ENCODE data around the gene PAX5.

Gene PAX5

GRCh38 chr9:36985769-36986467, 48.1 kb downstream of the PAX5 start:
- no peak for DNase-seq

GRCh38 chr9:36985061-36985768, 48.9 kb downstream of the PAX5 start:
- no peak for DNase-seq

GRCh38 chr9:36980148-36980974, 53.7 kb downstream of the PAX5 start:
- no peak for DNase-seq

- DNase-seq, result no peak
These were observed 57.6 kb downstream of the PAX5 start for GRCh38 chr9:36976371-36977030.

GRCh38 chr9:36974731-36975130, 59.3 kb downstream of the PAX5 start:
- no peak for DNase-seq

GRCh38 chr9:36971935-36972488, 62.1 kb downstream of the PAX5 start:
- no peak for DNase-seq

- no peak for DNase-seq
These were observed 63.8 kb downstream of the PAX5 start for GRCh38 chr9:36970007-36970888.

- DNase-seq, result no peak
These were observed 64.8 kb downstream of the PAX5 start for GRCh38 chr9:36969216-36969771.

GRCh38 chr9:36968574-36969215, 65.4 kb downstream of the PAX5 start:
- no peak for DNase-seq

GRCh38 chr9:36967997-36968396, 66.1 kb downstream of the PAX5 start:
- DNase-seq, result no peak

- DNase-seq, result no peak
These were observed 67.5 kb downstream of the PAX5 start for GRCh38 chr9:36966371-36967097.

GRCh38 chr9:36964791-36965190, 69.3 kb downstream of the PAX5 start:
- no peak for DNase-seq

GRCh38 chr9:36963346-36963745, 70.7 kb downstream of the PAX5 start:
- DNase-seq, result no peak

- DNase-seq, result no peak
These were observed 71.4 kb downstream of the PAX5 start for GRCh38 chr9:36962691-36963090.

GRCh38 chr9:36961561-36962325, 72.3 kb downstream of the PAX5 start:
- no peak for DNase-seq

GRCh38 chr9:36961051-36961450, 73.0 kb downstream of the PAX5 start:
- no peak for DNase-seq

- no peak for DNase-seq
These were observed 73.5 kb downstream of the PAX5 start for GRCh38 chr9:36960575-36960955.

- no peak for DNase-seq
These were observed 74.1 kb downstream of the PAX5 start for GRCh38 chr9:36959681-36960574.
